ENCODE measurements around the gene FUT2.

- TF ChIP-seq MAX (IDR thresholded peaks at IDR 0.05; ENCODE audit: low read depth, low read length) (no peak), TCF12 (IDR thresholded peaks at IDR 0.05; ENCODE audit: low read depth, low read length) (no peak), PML (IDR thresholded peaks at IDR 0.05; ENCODE audit: low read length) (no peak)
Measured at GRCh38 chr19:48720251-48720612, 24.5 kb downstream of the FUT2 start.

Data from GM12878 (cell line).